ENCODE results near the gene RAB40AL. TPM values are rescaled to one million over a fixed set of nuclear protein-coding genes. Genes with fewer than 3 reads are reported as not detected.
"Not testable (repeated sequence)": the region's sequence is repeated elsewhere in the genome, so short reads cannot be mapped to it uniquely, and the experiment has no call there.

Gene RAB40AL, protein sequence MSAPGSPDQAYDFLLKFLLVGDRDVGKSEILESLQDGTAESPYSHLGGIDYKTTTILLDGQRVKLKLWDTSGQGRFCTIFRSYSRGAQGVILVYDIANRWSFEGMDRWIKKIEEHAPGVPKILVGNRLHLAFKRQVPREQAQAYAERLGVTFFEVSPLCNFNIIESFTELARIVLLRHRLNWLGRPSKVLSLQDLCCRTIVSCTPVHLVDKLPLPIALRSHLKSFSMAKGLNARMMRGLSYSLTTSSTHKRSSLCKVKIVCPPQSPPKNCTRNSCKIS
- total RNA-seq (under 1 TPM in 4 of 5 donors, not detected in 1; 0.26 to 0.82 (median 0.39) TPM), total RNA-seq (0 to 0.14 (median 0) reads per million in 29 experiments)
- not detected for total RNA-seq (2013)

DNA sequence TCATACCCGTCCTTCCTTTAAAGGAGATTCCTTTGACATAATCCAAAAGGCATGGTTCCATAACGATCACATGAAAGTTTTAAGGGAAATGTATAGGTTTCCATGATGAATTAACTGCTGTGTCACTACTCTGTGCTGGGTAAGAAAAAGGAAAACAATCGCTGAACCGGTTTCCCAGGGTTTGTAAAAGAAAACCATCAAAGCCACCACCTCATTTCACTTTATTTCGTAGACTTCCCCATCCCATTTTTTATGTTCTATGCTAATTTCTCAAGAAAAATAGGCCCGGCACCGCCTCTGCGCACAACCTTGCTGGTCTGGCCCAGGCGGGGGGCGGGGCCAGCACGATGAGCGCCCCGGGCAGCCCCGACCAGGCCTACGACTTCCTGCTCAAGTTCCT is at the start of gene RAB40AL:
TSS of gene RAB40AL (plus strand) at position 301 of the 400 bp plus-strand sequence. CDS start at position 348, 47 bp downstream.
- H3K27me3 Mint-ChIP-seq; DNase-seq; H3K9me3 ChIP-seq; H3K4me1 Mint-ChIP-seq; H3K4me3 Mint-ChIP-seq; POLR2A ChIA-PET; H3K27me3 ChIP-seq (replicated peaks in 1 of 2; ENCODE audit: control insufficient read depth in 2 of 2, extremely low read depth in 1 of 2, insufficient read depth in 2 of 2, low read length in 1 of 2); H3K9me3 Mint-ChIP-seq; ATAC-seq (replicated peaks in 1 of 4); H3K36me3 ChIP-seq (ENCODE audit: control insufficient read depth in 2 of 2, extremely low read depth in 1 of 2, insufficient read depth in 1 of 2, low read length in 1 of 2); H3K4me3 ChIP-seq (ENCODE audit: control insufficient read depth in 1 of 2, extremely low read depth in 1 of 2, low read length in 1 of 2); H3K27ac Mint-ChIP-seq; H3K36me3 Mint-ChIP-seq; CTCF ChIA-PET; H3K27ac ChIP-seq (ENCODE audit: low read length); H3K4me1 ChIP-seq (ENCODE audit: control insufficient read depth in 1 of 2, extremely low read depth in 1 of 2, insufficient read depth in 2 of 2, low read length in 2 of 2): not testable (repeated sequence)
- 100% methylated on average over 2 of the region's 15 CpGs for WGBS (ENCODE audit: insufficient coverage)

GRCh38 chrX:102887687-102888086 is 49.4 kb upstream of the RAB40AL start:
- ATAC-seq (replicated peaks in 1 of 4) (no peak), DNase-seq (no peak)
- Mint-ChIP-seq H3K36me3 (peaks cover 18% of the 10 kb centered on the region), H3K4me3 (no peak overlapping the region), H3K27ac (no peak overlapping the region), H3K4me1 (no peaks in the 10 kb centered on the region), H3K27me3 (peaks cover 0 to 10% of the 10 kb centered on the region in 2 donors), H3K9me3 (no peaks in the 10 kb centered on the region)
- H3K27me3 ChIP-seq (replicated peaks in 1 of 2; ENCODE audit: control insufficient read depth in 2 of 2, extremely low read depth in 1 of 2, insufficient read depth in 2 of 2, low read length in 1 of 2), result no peaks in the 10 kb centered on the region
- no peaks in the 10 kb centered on the region for H3K36me3 ChIP-seq (ENCODE audit: control insufficient read depth in 2 of 2, extremely low read depth in 1 of 2, insufficient read depth in 1 of 2, low read length in 1 of 2)
- no CpG with 5 or more reads among the region's 3 CpGs for WGBS (ENCODE audit: insufficient coverage)
- H3K9me3 ChIP-seq, result no peaks in the 10 kb centered on the region
- ChIA-PET POLR2A (no interaction called here), CTCF (no interaction called here)
- no peaks in the 10 kb centered on the region for H3K4me1 ChIP-seq (ENCODE audit: control insufficient read depth in 1 of 2, extremely low read depth in 1 of 2, insufficient read depth in 2 of 2, low read length in 2 of 2)
- H3K4me3 ChIP-seq (ENCODE audit: control insufficient read depth in 1 of 2, extremely low read depth in 1 of 2, low read length in 1 of 2), result no peak overlapping the region
- no peak overlapping the region for H3K27ac ChIP-seq (ENCODE audit: low read length)

GRCh38 chrX:102892103-102892502 is 45.0 kb upstream of the RAB40AL start:
- Histone ChIP-seq H3K36me3 (ENCODE audit: control insufficient read depth in 2 of 2, extremely low read depth in 1 of 2, insufficient read depth in 1 of 2, low read length in 1 of 2) (no peaks in the 10 kb centered on the region), H3K27ac (ENCODE audit: low read length) (no peak overlapping the region), H3K9me3 (no peaks in the 10 kb centered on the region), H3K4me3 (ENCODE audit: control insufficient read depth in 1 of 2, extremely low read depth in 1 of 2, low read length in 1 of 2) (no peak overlapping the region), H3K27me3 (replicated peaks in 1 of 2; ENCODE audit: control insufficient read depth in 2 of 2, extremely low read depth in 1 of 2, insufficient read depth in 2 of 2, low read length in 1 of 2) (no peaks in the 10 kb centered on the region), H3K4me1 (ENCODE audit: control insufficient read depth in 1 of 2, extremely low read depth in 1 of 2, insufficient read depth in 2 of 2, low read length in 2 of 2) (no peaks in the 10 kb centered on the region)
- peaks cover 0 to 10% of the 10 kb centered on the region in 2 donors for H3K27me3 Mint-ChIP-seq
- DNase-seq (no peak), ATAC-seq (replicated peaks in 1 of 4) (no peak)
- POLR2A ChIA-PET, result no interaction called here
- CTCF ChIA-PET, result interaction anchor here in 1 of 2 donors (0.6 kb wide), 1 partner anchor 61 kb away, joined by 3 read pairs; no protein-coding TSS in a partner anchor
- no peak overlapping the region for H3K27ac Mint-ChIP-seq
- H3K4me1 Mint-ChIP-seq, result no peaks in the 10 kb centered on the region
- peaks cover 11% of the 10 kb centered on the region for H3K36me3 Mint-ChIP-seq
- WGBS (ENCODE audit: insufficient coverage), result no CpG with 5 or more reads among the region's 1 CpG
- H3K9me3 Mint-ChIP-seq, result no peaks in the 10 kb centered on the region
- no peak overlapping the region for H3K4me3 Mint-ChIP-seq

DNA sequence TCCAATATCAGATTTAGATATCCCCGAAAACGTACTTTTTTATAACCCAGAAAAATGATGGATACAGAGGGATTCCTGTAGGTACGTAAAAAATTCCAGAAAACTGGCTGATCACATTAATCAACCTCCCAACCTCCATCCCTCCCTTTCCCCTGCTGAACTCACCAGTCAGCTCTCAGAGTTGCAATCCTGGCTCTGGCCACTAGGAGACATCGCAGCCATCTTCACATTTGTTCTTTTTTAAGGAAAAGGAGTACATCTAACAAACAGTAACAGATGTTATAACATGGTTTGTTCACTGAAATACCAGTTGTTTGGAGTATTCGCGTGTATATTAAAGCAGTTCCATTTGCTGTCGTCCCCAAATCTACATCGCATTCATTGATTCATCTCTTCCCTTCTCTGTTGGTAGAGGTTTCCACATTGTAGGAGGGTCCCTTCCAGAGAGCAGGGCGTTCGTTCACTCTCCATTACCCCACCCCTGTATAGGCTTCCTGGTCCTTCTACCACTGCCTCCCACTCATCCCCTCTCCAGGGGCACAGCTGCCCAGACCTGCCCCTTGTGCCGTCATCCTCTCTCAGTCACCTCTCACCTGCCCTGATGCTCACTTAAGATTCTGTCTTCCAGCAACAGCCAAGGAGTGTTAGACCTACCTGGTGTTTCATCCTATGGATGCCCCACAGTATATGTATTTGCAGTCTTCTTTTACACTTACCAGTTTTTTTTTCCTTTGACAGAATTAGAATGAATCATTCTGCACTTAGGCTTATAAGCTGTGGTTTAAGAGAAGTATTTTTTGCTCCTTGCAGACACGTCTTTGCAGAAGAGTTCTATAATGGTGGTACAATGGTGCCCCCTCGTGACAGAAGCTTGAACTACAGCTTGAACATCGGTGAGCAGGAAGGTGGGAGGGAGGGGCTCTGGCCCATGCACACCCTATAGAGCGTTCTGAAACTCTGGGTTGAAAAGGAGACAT is 36.8 kb upstream of the RAB40AL start:
- DNase-seq (peak; percentile 28 to 78 (median 57)), ATAC-seq (replicated peaks in 1 of 4) (peak; percentile 67 to 91 (median 76))
- Mint-ChIP-seq H3K27ac (no peak overlapping the region), H3K27me3 (peaks cover 0 to 5% of the 10 kb centered on the region in 2 donors), H3K4me1 (peaks cover 8 to 9% (median 9%) of the 10 kb centered on the region in 3 donors), H3K9me3 (no peaks in the 10 kb centered on the region), H3K4me3 (peak overlapping the region in 2 of 3 donors; percentile 33 to 56), H3K36me3 (peaks cover 12% of the 10 kb centered on the region)
- POLR2A ChIA-PET, result no interaction called here
- Histone ChIP-seq H3K36me3 (ENCODE audit: control insufficient read depth in 2 of 2, extremely low read depth in 1 of 2, insufficient read depth in 1 of 2, low read length in 1 of 2) (no peaks in the 10 kb centered on the region), H3K4me3 (ENCODE audit: control insufficient read depth in 1 of 2, extremely low read depth in 1 of 2, low read length in 1 of 2) (no peak overlapping the region), H3K4me1 (ENCODE audit: control insufficient read depth in 1 of 2, extremely low read depth in 1 of 2, insufficient read depth in 2 of 2, low read length in 2 of 2) (peaks cover 0 to 4% of the 10 kb centered on the region in 2 experiments), H3K9me3 (no peaks in the 10 kb centered on the region), H3K27ac (ENCODE audit: low read length) (no peak overlapping the region), H3K27me3 (replicated peaks in 1 of 2; ENCODE audit: control insufficient read depth in 2 of 2, extremely low read depth in 1 of 2, insufficient read depth in 2 of 2, low read length in 1 of 2) (no peaks in the 10 kb centered on the region)
- 20% methylated on average over 1 of the region's 15 CpGs for WGBS (ENCODE audit: insufficient coverage)
- CTCF ChIA-PET, result interaction anchor here (0.6 to 2.7 kb wide), 11 partner anchors 21 to 1484 kb away, joined by 3 to 17 read pairs (median 4); partner anchors contain the start of gene BEX5 (in 1 of the 2)

DNA sequence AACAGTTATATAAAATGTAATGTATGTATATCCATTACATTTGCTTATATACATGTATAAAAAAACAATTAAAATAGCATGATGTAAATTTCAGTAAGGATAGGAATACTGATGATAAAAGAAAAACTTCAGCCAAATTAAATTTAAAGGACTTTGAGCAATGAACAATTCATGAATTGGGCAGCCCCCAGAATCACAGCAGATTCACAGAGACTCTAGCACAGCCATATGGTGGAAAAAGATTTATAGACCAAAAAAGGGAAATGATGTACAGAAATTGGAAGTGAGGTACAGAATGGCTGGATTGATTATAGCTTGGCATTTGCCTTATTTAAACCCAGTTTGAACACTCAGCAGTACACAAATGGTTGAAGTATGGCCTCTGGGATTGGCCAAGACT is 34.7 kb upstream of the RAB40AL start:
- Histone ChIP-seq H3K4me3 (ENCODE audit: control insufficient read depth in 1 of 2, extremely low read depth in 1 of 2, low read length in 1 of 2) (no peak overlapping the region), H3K4me1 (ENCODE audit: control insufficient read depth in 1 of 2, extremely low read depth in 1 of 2, insufficient read depth in 2 of 2, low read length in 2 of 2) (peaks cover 0 to 4% of the 10 kb centered on the region in 2 experiments), H3K27ac (ENCODE audit: low read length) (no peak overlapping the region), H3K27me3 (replicated peaks in 1 of 2; ENCODE audit: control insufficient read depth in 2 of 2, extremely low read depth in 1 of 2, insufficient read depth in 2 of 2, low read length in 1 of 2) (no peaks in the 10 kb centered on the region), H3K36me3 (ENCODE audit: control insufficient read depth in 2 of 2, extremely low read depth in 1 of 2, insufficient read depth in 1 of 2, low read length in 1 of 2) (no peaks in the 10 kb centered on the region), H3K9me3 (no peaks in the 10 kb centered on the region)
- ATAC-seq (replicated peaks in 1 of 4) (no peak), DNase-seq (no peak)
- Mint-ChIP-seq H3K27me3 (peaks cover 0 to 5% of the 10 kb centered on the region in 2 donors), H3K4me1 (peaks cover 8 to 9% (median 9%) of the 10 kb centered on the region in 3 donors), H3K9me3 (no peaks in the 10 kb centered on the region), H3K4me3 (no peak overlapping the region), H3K27ac (no peak overlapping the region), H3K36me3 (peaks cover 24% of the 10 kb centered on the region)
- CTCF ChIA-PET, result interaction anchor here (0.5 to 2.7 kb wide), 3 partner anchors 556 to 834 kb away, joined by 3 to 17 read pairs (median 6); partner anchors contain the start of gene BEX5 (in 1 of the 2)
- POLR2A ChIA-PET, result no interaction called here

GRCh38 chrX:102930990-102931756 is 5.9 kb upstream of the RAB40AL start:
- Mint-ChIP-seq H3K27me3 (peaks cover 0 to 7% of the 10 kb centered on the region in 2 donors), H3K9me3 (no peaks in the 10 kb centered on the region), H3K4me1 (no peaks in the 10 kb centered on the region), H3K36me3 (peaks cover 3% of the 10 kb centered on the region), H3K27ac (no peak overlapping the region), H3K4me3 (no peak overlapping the region)
- ChIA-PET POLR2A (no interaction called here), CTCF (interaction anchor here in 1 of 2 donors (0.6 kb wide), 2 partner anchors 366 to 881 kb away, joined by 3 to 5 read pairs; no protein-coding TSS in a partner anchor)
- no CpG with 5 or more reads among the region's 2 CpGs for WGBS (ENCODE audit: insufficient coverage)
- DNase-seq (no peak), ATAC-seq (replicated peaks in 1 of 4) (no peak)
- peaks cover 0 to 3% of the 10 kb centered on the region in 2 donors for H3K36me3 ChIP-seq (ENCODE audit: control insufficient read depth in 2 of 2, extremely low read depth in 1 of 2, insufficient read depth in 1 of 2, low read length in 1 of 2)
- no peaks in the 10 kb centered on the region for H3K4me1 ChIP-seq (ENCODE audit: control insufficient read depth in 1 of 2, extremely low read depth in 1 of 2, insufficient read depth in 2 of 2, low read length in 2 of 2)
- no peaks in the 10 kb centered on the region for H3K9me3 ChIP-seq
- no peaks in the 10 kb centered on the region for H3K27me3 ChIP-seq (replicated peaks in 1 of 2; ENCODE audit: control insufficient read depth in 2 of 2, extremely low read depth in 1 of 2, insufficient read depth in 2 of 2, low read length in 1 of 2)
- H3K27ac ChIP-seq (ENCODE audit: low read length), result no peak overlapping the region
- H3K4me3 ChIP-seq (ENCODE audit: control insufficient read depth in 1 of 2, extremely low read depth in 1 of 2, low read length in 1 of 2), result no peak overlapping the region

All from T-cell (primary cell).